ENCODE measurements around the gene PPFIA3. TPM values are rescaled to one million over a fixed set of nuclear protein-coding genes. Genes with fewer than 3 reads are reported as not detected.

The PPFIA3 gene
- total RNA-seq, 2 experiments from 2014 or later, result 3.9 to 5.1 TPM

GRCh38 chr19:49161987-49162386 is 42.6 kb downstream of the PPFIA3 start:
- no peak overlapping the region for H3K4me3 Mint-ChIP-seq
- no peak for TF ChIP-seq CTCF (IDR thresholded peaks at IDR 0.05)
- CTCF ChIA-PET, result interaction anchor here (3.3 kb wide), 1 partner anchor 36 kb away, joined by 19 read pairs; no protein-coding TSS in a partner anchor
- DNase-seq, result no peak
- H3K27ac Mint-ChIP-seq, result no peak overlapping the region
- H3K9me3 Mint-ChIP-seq, result no peaks in the 10 kb centered on the region
- H3K27me3 Mint-ChIP-seq, result peaks cover 30% of the 10 kb centered on the region
- H3K36me3 Mint-ChIP-seq (ENCODE audit: low read depth), result no peaks in the 10 kb centered on the region
- H3K4me1 Mint-ChIP-seq (ENCODE audit: low read depth), result peaks cover 7% of the 10 kb centered on the region
- intact Hi-C loops (cut with micrococcal nuclease), result no loop called here
- ATAC-seq, result no peak
- POLR2A ChIA-PET, result interaction anchor here (0.8 kb wide), 1 partner anchor 11 kb away, joined by 3 read pairs; no protein-coding TSS in a partner anchor

- Mint-ChIP-seq H3K27me3 (peaks cover 11% of the 10 kb centered on the region), H3K4me1 (ENCODE audit: low read depth) (no peaks in the 10 kb centered on the region), H3K36me3 (ENCODE audit: low read depth) (no peaks in the 10 kb centered on the region), H3K4me3 (no peak overlapping the region), H3K9me3 (no peaks in the 10 kb centered on the region), H3K27ac (no peak overlapping the region)
- ATAC-seq (no peak), DNase-seq (no peak)
- ChIA-PET CTCF (interaction anchor here (1.0 kb wide), 1 partner anchor 34 kb away, joined by 4 read pairs; no protein-coding TSS in a partner anchor), POLR2A (no interaction called here)
- intact Hi-C loops (cut with micrococcal nuclease), result no loop called here
- no peak for TF ChIP-seq CTCF (IDR thresholded peaks at IDR 0.05)
Observed at GRCh38 chr19:49165111-49165750, 45.9 kb downstream of the PPFIA3 start.

GRCh38 chr19:49165865-49166301 is 46.5 kb downstream of the PPFIA3 start:
- POLR2A ChIA-PET, result no interaction called here
- CTCF ChIA-PET, result interaction anchor here (1.0 kb wide), 1 partner anchor 33 kb away, joined by 4 read pairs; no protein-coding TSS in a partner anchor
- intact Hi-C loops (cut with micrococcal nuclease), result no loop called here
- Mint-ChIP-seq H3K36me3 (ENCODE audit: low read depth) (no peaks in the 10 kb centered on the region), H3K27me3 (peaks cover 6% of the 10 kb centered on the region), H3K27ac (no peak overlapping the region), H3K4me1 (ENCODE audit: low read depth) (no peaks in the 10 kb centered on the region), H3K4me3 (no peak overlapping the region), H3K9me3 (no peaks in the 10 kb centered on the region)
- ATAC-seq, result no peak
- TF ChIP-seq CTCF (IDR thresholded peaks at IDR 0.05), result no peak
- no peak for DNase-seq

- H3K27ac Mint-ChIP-seq, result no peak overlapping the region
- no peak for TF ChIP-seq CTCF (IDR thresholded peaks at IDR 0.05)
- H3K36me3 Mint-ChIP-seq (ENCODE audit: low read depth), result no peaks in the 10 kb centered on the region
- no peaks in the 10 kb centered on the region for H3K4me1 Mint-ChIP-seq (ENCODE audit: low read depth)
- ATAC-seq (no peak), DNase-seq (no peak)
- ChIA-PET POLR2A (no interaction called here), CTCF (no interaction called here)
- intact Hi-C loops (cut with micrococcal nuclease), result no loop called here
- no peak overlapping the region for H3K4me3 Mint-ChIP-seq
- H3K9me3 Mint-ChIP-seq, result no peaks in the 10 kb centered on the region
- peaks cover 5% of the 10 kb centered on the region for H3K27me3 Mint-ChIP-seq
Observed at GRCh38 chr19:49167857-49168409, 48.6 kb downstream of the PPFIA3 start.

- no peak for ATAC-seq
- ChIA-PET CTCF (no interaction called here), POLR2A (no interaction called here)
- Mint-ChIP-seq H3K27me3 (peaks cover 5% of the 10 kb centered on the region), H3K36me3 (ENCODE audit: low read depth) (no peaks in the 10 kb centered on the region), H3K4me1 (ENCODE audit: low read depth) (no peaks in the 10 kb centered on the region), H3K4me3 (no peak overlapping the region), H3K9me3 (no peaks in the 10 kb centered on the region), H3K27ac (no peak overlapping the region)
- DNase-seq, result no peak
- intact Hi-C loops (cut with micrococcal nuclease), result no loop called here
- TF ChIP-seq CTCF (IDR thresholded peaks at IDR 0.05), result no peak
Observed at GRCh38 chr19:49168421-49168820, 49.1 kb downstream of the PPFIA3 start.
